OCI-LY1 (cell line): ENCODE data around the gene STARD5.

Experiments
- H2AFZ ChIP-seq: fragments of 200-600 bp; sonication (generic), shearing (Covaris generic); 2 replicates; pipeline ENCODE4 v1.6.0; 2014; ENCODE audit warnings: antibody characterized with exemption, mild to moderate bottlenecking, low read length
- H3F3A ChIP-seq: fragments of 200-600 bp; sonication (generic), shearing (Covaris generic); 2 replicates; pipeline ENCODE4 v1.6.0; 2014; ENCODE audit warnings: mild to moderate bottlenecking, antibody characterized with exemption, low read length, moderate library complexity; ENCODE audit not compliant: insufficient read depth
- H3K27ac ChIP-seq: fragments of 200-600 bp; sonication (generic); 2 replicates; pipeline ENCODE4 v1.5.1; 2014; ENCODE audit warnings: low read length, mixed run types, mild to moderate bottlenecking, low read depth; ENCODE audit not compliant: poor library complexity, severe bottlenecking
- H3K27me3 ChIP-seq: fragments of 200-600 bp; sonication (generic); 2 replicates; pipeline ENCODE4 v1.6.0; 2014; ENCODE audit warnings: antibody characterized with exemption, mild to moderate bottlenecking, low read length, moderate library complexity; ENCODE audit not compliant: insufficient read depth
- H3K36me3 ChIP-seq: fragments of 200-600 bp; sonication (generic); 2 replicates; pipeline ENCODE4 v1.6.1; 2014; ENCODE audit warnings: mild to moderate bottlenecking, antibody characterized with exemption, low read length, moderate library complexity, mixed read lengths; ENCODE audit not compliant: insufficient read depth
- H3K4me1 ChIP-seq: fragments of 200-600 bp; sonication (generic); 2 replicates; pipeline ENCODE4 v1.5.1; 2014; ENCODE audit warnings: mild to moderate bottlenecking, low read length, moderate library complexity; ENCODE audit not compliant: insufficient read depth, severe bottlenecking
- H3K4me2 ChIP-seq: fragments of 200-600 bp; sonication (generic), shearing (Covaris generic); 2 replicates; pipeline ENCODE4 v1.6.1; 2014; ENCODE audit warnings: low read length
- H3K4me3 ChIP-seq: fragments of 200-600 bp; sonication (generic); 2 replicates; pipeline ENCODE4 v1.5.1; 2014; ENCODE audit warnings: low read length, low read depth, mild to moderate bottlenecking, mixed read lengths; ENCODE audit not compliant: poor library complexity, severe bottlenecking
- H3K79me2 ChIP-seq: fragments of 200-600 bp; shearing (Covaris generic); 2 replicates; pipeline ENCODE4 v1.6.1; 2016; ENCODE audit warnings: mixed run types, low read length, mixed read lengths; ENCODE audit not compliant: insufficient read depth
- H3K9ac ChIP-seq: fragments of 200-600 bp; sonication (generic), shearing (Covaris generic); 2 replicates; pipeline ENCODE4 v1.6.1; 2014; ENCODE audit warnings: mild to moderate bottlenecking, low read length, mixed read lengths
- H3K9me2 ChIP-seq: fragments of 200-600 bp; sonication (generic), shearing (Covaris generic); 2 replicates; pipeline ENCODE4 v1.6.1; 2014; ENCODE audit warnings: low read depth, mild to moderate bottlenecking, low read length, mixed read lengths
- H3K9me3 ChIP-seq: fragments of 200-600 bp; shearing (Covaris generic); 2 replicates; pipeline ENCODE4 v1.6.1; 2014; ENCODE audit warnings: low read length, mixed read lengths
- H4K20me1 ChIP-seq: fragments of 200-600 bp; sonication (generic), shearing (Covaris generic); 2 replicates; pipeline ENCODE4 v1.6.0; 2016; ENCODE audit warnings: mild to moderate bottlenecking, low read length; ENCODE audit not compliant: insufficient read depth
- CTCF ChIP-seq: fragments of 200-600 bp; sonication (generic), shearing (Covaris generic); IDR thresholded peaks from 2 replicates; pipeline ENCODE4 v1.5.1; 2017; ENCODE audit warnings: mild to moderate bottlenecking, antibody characterized with exemption, low read length, moderate library complexity, mixed read lengths
- EZH2 ChIP-seq: fragments of 200-600 bp; sonication (generic), shearing (Covaris generic); IDR thresholded peaks from 2 replicates; pipeline ENCODE4 v1.8.0; 2017; ENCODE audit warnings: borderline replicate concordance, mixed run types, mild to moderate bottlenecking, antibody characterized with exemption, low read length, moderate library complexity, mixed read lengths

Gene STARD5

GRCh38 chr15:81323944-81324881, at the start of gene STARD5:
TSS of gene STARD5 (minus strand) at chr15:81324141. CDS start at chr15:81324099, 42 bp downstream.
- H3K27ac ChIP-seq: no peak within 1 kb of the TSS
- peak within 1 kb of the TSS; percentile 70 for H3K4me3 ChIP-seq
- H3K4me2 ChIP-seq: peak within 1 kb of the TSS; percentile 79
- H2AFZ ChIP-seq: peak within 1 kb of the TSS; percentile 17; the same call in 1 of the 2 replicates
- H3K4me1 ChIP-seq: peaks cover 22% of the 10 kb centered on the region
- H3K9me3 ChIP-seq: no peaks in the 10 kb centered on the region
- H3K9me2 ChIP-seq: no peaks in the 10 kb centered on the region
- H3K27me3 ChIP-seq: no peaks in the 10 kb centered on the region
- no peaks in the 10 kb centered on the region for H4K20me1 ChIP-seq
- TF ChIP-seq CTCF (no peak), EZH2 (no peak)
- peak within 1 kb of the TSS; percentile 67 for H3K9ac ChIP-seq
- no peaks in the 10 kb centered on the region for H3F3A ChIP-seq
- peaks cover 2% of the 10 kb centered on the region; the same call in 1 of the 2 replicates for H3K36me3 ChIP-seq
- H3K79me2 ChIP-seq: no peaks in the 10 kb centered on the region

- H3K4me2 ChIP-seq: no peak overlapping the region
- H2AFZ ChIP-seq: no peak overlapping the region
- no peaks in the 10 kb centered on the region for H3K9me2 ChIP-seq
- no peaks in the 10 kb centered on the region for H3K4me1 ChIP-seq
- no peaks in the 10 kb centered on the region for H3K36me3 ChIP-seq
- no peak overlapping the region for H3K9ac ChIP-seq
- H3K79me2 ChIP-seq: no peaks in the 10 kb centered on the region
- no peak overlapping the region for H3K4me3 ChIP-seq
- no peaks in the 10 kb centered on the region for H3K9me3 ChIP-seq
- no peak overlapping the region for H3K27ac ChIP-seq
- no peaks in the 10 kb centered on the region for H3K27me3 ChIP-seq
- no peaks in the 10 kb centered on the region for H4K20me1 ChIP-seq
- H3F3A ChIP-seq: no peaks in the 10 kb centered on the region
- TF ChIP-seq CTCF: no peak
- TF ChIP-seq EZH2: no peak
These were observed 49.2 kb upstream of the STARD5 start for GRCh38 chr15:81373176-81373575.

DNA sequence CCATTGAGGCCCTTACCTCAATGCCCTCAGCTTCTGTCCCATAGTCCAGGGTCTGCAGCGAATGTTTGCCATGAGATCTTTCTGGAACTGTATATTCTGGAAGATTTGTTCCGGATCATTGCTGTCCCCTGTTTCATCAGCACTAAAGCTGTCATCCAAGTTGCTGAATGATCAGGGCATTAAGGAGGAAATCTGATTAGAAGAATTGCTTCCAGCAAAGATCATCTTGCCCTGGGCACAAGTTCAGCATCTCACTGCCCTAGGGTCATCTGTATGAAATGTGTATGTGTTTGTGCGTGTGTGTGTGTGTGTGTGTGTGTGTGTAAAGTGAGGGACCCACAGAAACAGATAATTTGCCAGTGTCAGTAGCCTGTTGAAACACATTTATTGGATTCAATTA, 48.6 kb upstream of the STARD5 start:
- Histone ChIP-seq H3K79me2 (no peaks in the 10 kb centered on the region), H2AFZ (no peak overlapping the region), H3K4me3 (no peak overlapping the region), H3K9ac (no peak overlapping the region), H3K4me1 (no peaks in the 10 kb centered on the region), H3K27ac (no peak overlapping the region), H3K36me3 (no peaks in the 10 kb centered on the region), H3K27me3 (no peaks in the 10 kb centered on the region), H3K9me2 (no peaks in the 10 kb centered on the region), H3K9me3 (no peaks in the 10 kb centered on the region), H3F3A (no peaks in the 10 kb centered on the region), H4K20me1 (no peaks in the 10 kb centered on the region), H3K4me2 (no peak overlapping the region)
- TF ChIP-seq EZH2 (no peak), CTCF (no peak)
